Measurements from ENCODE around the gene KCNJ6.

The KCNJ6 gene

DNA sequence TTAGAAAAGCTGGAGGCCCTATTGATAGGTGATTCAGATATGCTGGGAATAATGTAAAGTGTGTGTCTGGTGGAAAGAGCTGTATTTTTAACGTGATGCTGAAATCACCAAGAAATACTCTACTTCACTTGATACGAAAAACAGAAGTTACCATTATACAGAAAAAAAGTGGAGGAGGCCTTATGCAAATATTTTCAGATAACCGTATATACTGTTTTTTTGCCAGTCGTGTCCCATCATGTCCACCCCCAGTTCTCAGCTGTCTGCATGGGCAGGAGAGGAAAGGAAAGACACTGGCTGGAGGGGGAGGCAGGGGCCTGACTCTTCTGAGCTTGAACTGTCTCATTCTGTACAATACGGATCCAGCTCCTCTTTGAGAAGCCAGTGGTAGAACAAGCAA lies 51.1 kb downstream of the KCNJ6 start:
- ATAC-seq (no peak), DNase-seq (no peak)

DNA sequence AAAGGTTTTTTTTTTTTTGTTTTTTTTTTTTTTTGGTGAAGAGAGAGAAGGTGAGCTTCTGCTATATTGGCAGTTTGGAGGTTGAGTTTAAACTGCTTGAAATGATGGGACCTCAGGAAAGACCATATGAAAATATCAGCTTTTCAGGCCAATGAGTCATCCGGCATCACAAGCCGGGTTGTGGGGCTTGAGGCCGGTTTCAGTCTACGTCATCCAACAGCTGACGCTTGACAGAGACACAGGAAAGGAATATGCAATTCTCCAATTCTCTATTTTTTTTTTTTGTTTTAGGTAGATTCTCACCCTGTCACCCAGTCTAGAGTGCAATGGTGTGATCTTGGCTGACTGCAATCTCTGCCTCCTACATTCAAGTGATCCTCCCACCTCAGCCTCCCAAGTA lies 52.4 kb downstream of the KCNJ6 start:
- no peak for ATAC-seq

GRCh38 chr21:37862536-37862935 lies 53.7 kb downstream of the KCNJ6 start:
- ATAC-seq (no peak), DNase-seq (no peak)

More for the DNA sequence above, 52.4 kb downstream of the KCNJ6 start:
- DNase-seq = no peak

GRCh38 chr21:37861561-37861960 lies 54.7 kb downstream of the KCNJ6 start:
- ATAC-seq = no peak
- DNase-seq = no peak

GRCh38 chr21:37860416-37860815 lies 55.8 kb downstream of the KCNJ6 start:
- ATAC-seq (no peak), DNase-seq (no peak)

DNA sequence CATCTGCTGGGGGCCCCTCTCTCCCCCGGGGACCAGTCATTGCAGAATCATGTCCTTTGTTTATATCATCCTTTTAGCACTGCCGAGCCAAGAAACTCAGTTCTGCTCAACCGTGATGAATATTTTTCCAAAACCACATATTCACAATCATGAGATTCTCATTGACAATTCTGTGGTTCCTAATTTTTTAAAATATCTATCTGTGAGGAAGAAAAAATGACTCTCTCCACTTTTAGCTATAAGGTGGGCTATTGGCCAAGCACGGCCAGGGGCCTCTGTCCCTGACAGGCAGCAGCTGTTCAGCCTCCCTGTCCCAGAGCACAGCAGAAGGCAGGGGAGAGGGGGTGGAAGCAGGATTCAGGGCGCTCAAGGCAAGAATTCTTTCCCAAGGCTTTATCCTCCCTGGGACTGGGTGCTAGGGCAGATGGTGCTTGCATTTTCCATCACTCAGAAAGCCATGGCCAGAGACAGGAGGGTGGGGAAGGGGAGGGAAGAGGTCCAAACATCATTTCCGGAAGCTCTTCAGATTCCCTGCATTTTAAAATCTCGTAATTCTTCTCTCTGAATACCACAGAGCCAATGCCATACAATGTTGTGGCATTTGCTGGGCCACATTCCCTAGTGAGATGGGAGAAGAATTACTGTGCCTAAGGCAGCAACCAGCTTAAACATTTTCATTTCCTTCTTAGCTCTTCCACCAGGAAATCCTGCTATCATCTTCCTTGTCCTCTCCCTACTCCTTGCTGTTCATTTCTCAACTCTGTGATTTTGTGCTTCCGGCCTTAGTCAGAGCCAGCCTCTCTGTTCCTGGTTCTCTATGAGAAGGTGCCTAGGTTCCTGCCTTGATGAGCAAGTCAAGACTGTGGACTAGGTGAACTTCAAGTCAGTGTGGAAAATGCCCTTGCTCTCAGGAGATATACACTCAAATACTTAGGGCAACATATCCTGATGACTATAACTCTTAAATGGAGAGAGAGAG lies 60.3 kb downstream of the KCNJ6 start:
- no peak for DNase-seq

GRCh38 chr21:37855271-37855646 lies 61.0 kb downstream of the KCNJ6 start:
- DNase-seq (no peak), ATAC-seq (no peak)

More for the DNA sequence above, 60.3 kb downstream of the KCNJ6 start:
- no peak for ATAC-seq

DNA sequence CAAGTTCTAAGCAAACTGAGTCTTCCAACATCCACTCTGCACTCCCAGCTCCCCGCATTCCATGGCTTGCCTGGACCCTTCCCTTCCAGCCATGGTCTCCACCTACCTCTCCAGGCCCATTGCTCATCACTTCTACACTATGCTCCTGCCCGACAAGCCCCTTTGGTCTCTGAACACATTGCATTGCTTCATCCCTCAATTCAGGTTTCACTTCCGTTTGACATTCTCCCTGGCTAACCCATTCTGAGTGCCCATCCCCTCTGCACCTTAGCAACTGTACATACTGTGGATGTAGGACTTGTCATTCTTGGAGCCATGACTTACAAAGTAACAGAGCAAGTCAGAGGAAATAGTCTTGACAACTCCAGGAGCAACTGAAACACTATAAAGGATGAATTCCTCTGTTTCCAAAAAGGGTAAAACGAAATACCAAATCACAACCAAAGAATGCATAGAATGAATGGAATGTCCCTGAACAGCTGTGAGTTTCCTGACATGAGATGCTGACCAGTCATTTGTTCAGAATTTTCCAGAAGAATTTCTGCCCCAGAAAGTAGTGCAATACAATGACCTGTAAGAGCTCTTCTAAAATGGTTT lies 66.7 kb downstream of the KCNJ6 start:
- no peak for ATAC-seq
- DNase-seq = no peak

GRCh38 chr21:37848721-37849490 lies 67.4 kb downstream of the KCNJ6 start:
- DNase-seq (no peak), ATAC-seq (no peak)

DNA sequence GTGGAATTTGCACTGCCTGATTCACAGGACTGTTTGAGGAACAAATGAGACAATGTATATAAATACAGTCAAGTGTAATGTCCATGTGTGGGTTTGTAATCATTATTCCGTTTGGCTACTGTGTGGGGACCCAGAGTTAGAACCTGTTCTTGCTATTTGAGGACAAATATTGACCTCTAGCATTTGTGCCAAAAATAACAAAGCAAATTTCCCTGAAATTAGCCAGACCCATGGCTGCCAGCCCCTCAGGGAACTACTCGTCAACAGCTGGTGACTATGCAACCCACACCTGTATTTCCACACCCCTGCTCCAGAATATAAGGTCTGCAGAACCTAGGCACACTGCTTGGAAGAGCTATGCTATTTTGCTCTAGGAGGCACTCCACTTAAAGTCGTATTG lies 70.7 kb downstream of the KCNJ6 start:
- DNase-seq (no peak), ATAC-seq (no peak)

- DNase-seq = no peak
These were observed 73.1 kb downstream of the KCNJ6 start for GRCh38 chr21:37843191-37843590.

DNA sequence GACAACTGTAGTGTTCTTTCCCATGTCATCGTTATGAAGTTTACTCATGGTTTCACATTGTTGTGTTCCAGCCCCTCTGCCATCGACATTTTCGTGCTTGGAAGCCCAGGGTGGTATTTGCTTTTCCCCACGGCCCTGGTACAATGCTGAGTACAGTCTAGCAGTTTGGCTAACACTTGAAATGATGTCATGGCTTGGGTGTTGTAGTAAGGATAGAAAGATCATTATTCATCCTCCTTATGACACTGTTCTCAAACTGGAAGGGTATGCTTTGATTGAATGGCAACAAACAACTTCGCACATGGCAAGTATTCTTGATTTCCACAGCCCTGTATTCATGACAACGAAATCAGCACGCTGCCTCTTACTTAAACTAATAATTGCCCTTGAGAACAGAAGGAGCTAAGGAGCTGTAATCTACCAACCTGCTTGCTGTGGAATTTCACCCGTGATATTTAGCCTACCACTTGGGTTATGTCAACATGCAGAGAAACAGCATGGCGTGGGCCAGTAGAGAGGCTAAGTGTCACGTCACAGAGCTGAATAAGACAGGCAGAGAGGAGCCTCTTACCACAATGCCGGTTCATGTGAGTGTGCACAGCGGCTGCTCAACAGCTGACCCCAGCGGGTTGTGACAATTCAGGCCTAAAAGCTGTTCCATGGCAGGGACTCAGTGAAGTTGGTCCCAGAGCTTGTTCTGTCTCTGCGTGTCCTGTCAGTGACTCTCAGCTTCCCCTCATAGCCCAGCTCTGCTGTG lies 73.9 kb downstream of the KCNJ6 start:
- no peak for ATAC-seq
- DNase-seq = no peak

More at GRCh38 chr21:37843191-37843590, 73.1 kb downstream of the KCNJ6 start:
- no peak for ATAC-seq

- no peak for ATAC-seq
- no peak for DNase-seq
These were observed 78.9 kb downstream of the KCNJ6 start for GRCh38 chr21:37837381-37837780.

DNA sequence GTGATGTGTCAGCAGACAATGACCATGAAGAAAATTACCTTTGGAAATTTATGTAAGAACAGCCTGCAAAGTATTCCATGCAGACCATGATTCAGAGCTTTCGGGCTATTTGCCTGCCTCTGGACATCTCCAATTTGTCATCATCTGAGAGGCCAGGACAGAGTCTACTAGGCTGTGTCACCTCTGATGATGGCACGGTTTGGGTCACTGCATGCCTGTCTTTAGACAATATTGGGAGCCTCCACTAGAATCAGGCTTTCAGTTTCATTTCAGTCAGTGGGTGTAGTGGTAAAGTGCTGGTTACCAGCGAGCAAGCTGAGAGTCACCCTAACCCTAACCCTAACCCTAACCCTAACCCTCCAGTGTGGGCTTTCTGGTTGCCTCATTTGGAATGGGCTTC lies 80.8 kb downstream of the KCNJ6 start:
- DNase-seq (no peak), ATAC-seq (no peak)

- DNase-seq (no peak), ATAC-seq (no peak)
These were observed 83.0 kb downstream of the KCNJ6 start for GRCh38 chr21:37833301-37833700.

- ATAC-seq (no peak), DNase-seq (no peak)
These were observed 86.8 kb downstream of the KCNJ6 start for GRCh38 chr21:37829447-37829846.

DNA sequence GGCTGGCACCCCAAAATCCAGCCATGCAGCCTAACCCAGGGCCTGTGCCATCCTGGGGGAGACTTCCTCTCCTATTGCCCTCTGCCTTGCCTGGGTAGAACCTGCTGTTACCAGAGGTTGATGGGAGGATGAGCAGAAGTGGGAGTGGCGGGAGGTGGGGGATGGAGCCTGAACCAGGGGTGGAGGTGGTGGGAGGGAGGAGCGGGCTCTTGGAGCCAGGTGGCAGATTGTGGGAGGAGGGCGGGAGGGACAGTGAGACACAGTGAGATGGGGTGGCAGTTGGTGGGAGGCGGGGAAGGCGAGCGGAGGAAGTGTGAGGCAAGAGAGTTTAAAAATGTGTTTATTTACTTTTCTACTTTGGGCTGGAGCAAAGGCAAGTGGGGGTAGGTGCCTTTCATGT lies 87.3 kb downstream of the KCNJ6 start:
- no peak for DNase-seq
- ATAC-seq = no peak

DNA sequence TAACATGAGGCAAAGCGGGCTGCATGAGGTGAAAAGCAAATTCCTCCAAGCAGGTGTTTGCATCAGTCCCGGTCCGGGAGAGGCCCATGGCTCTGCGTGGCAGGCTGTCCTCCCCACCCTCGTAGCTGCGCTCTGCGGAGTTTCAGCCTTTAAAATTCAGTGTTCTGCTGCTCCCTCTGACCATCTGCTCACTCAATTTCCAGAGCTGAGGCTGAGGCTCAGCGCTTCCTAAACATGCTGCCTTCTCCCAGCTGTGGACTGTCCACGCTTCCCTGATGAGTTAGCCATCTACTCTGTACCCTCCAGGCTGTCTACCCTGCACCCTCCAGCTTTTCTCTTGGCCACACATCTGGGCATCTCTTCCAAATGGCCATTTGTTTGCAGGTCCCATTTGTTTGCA lies 87.7 kb downstream of the KCNJ6 start:
- DNase-seq (no peak), ATAC-seq (no peak)

DNA sequence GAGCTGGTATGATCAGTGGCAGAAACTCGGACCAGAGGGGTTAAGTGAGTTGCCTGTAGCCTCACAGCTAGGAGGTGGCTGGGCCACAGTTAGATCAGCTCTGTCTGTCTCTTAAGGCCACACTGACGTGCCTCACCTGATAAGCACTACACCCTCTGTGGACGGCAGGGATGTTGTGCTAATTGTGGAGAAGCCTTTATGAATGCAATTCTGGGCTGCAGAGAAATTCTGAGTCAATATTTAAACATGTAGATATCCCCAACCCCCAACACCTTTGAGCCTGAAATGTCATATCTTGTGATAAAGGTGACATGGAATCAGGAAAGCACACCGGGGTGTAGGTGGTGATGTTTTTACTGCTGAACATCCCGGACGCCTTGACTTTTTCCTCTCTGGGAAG lies 88.3 kb downstream of the KCNJ6 start:
- ATAC-seq (no peak), DNase-seq (no peak)

GRCh38 chr21:37821786-37822450 lies 94.3 kb downstream of the KCNJ6 start:
- ATAC-seq = no peak
- no peak for DNase-seq

- no peak for ATAC-seq
- DNase-seq = no peak
These were observed 95.2 kb downstream of the KCNJ6 start for GRCh38 chr21:37821092-37821491.

DNA sequence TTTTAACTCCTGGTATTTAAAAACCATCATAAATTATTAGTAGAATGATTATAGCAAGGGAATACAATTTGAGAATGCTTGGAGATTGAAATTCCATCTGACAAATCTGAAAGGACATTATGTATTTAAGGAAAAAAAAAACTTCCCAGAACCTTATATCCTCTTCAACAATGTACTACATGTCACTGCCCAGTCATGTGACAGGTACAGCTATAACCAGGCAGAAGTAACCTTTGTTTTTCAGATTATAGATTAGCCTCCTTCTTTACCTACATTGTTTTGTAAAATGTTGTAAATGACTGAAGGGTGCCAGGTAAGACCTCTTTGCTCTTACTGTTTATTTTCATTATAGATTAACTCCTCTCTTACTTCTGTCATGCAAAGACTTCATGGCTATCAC lies 96.9 kb downstream of the KCNJ6 start:
- DNase-seq (no peak), ATAC-seq (no peak)

Measured in stimulated activated naive CD8-positive, alpha-beta T cell treated with anti-CD3 and anti-CD28 coated beads, Interleukin-15, Interleukin-2, amounts not matched to agents 100 U/mL and 50 U/mL, for 24 hours (primary cell).